DMS153 (cell line): ENCODE results near the gene SPATA33.
A peak's percentile ranks its signal among the peaks of the same experiment; 100 is the strongest.

Experiments
- DNase-seq: peaks from one replicate; lab custom pipeline; 2025; lab: John Stamatoyannopoulos, UW

Gene SPATA33

DNA sequence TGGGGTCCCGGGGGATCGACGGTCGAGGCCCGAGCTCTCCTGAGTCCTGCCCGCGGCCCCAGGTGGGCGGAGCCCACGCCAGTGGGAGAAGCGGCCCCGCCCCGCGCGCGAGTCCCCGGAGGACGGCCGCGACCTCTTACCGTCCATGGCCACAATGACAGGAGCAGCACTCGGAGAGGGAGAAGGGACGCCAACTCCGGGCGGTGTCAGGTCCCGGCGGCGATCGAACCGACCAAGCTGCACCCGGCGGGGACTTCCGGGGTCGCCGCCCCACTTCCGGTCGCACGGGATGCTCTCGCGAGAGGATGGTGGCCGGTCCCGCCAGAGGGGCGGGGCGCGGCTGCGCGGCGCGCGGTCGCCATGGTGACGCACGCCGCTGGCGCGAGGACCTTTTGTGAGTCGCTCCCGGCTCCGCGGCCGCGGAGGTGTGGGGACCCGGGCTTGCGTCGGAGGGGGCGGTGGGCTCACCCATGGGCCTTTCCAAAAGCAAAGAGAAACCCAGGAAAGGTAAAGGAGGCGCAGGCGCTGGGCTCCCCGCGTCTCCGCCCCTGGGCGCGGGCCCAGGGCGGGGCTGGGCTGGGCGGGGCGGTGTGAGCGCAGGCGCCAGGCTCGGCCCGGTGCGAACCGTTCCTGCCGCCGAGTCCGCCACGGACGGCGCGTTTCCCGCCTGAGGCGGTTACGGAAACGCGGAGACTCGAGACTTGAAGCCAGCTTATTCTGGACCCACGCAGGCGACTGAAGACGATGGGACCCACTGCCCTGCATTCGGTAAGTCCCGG, at the start of gene SPATA33, which contains the start of gene CHMP1A:
Gene SPATA33, plus strand, starts transcription at position 395 of the 779 bp plus-strand sequence. Its CDS starts 76 bp downstream, at position 471.
Gene CHMP1A, minus strand, starts transcription at position 267 of the 779 bp plus-strand sequence. Its CDS starts 120 bp downstream, at position 147.
- peak; percentile 72 for DNase-seq

DNA sequence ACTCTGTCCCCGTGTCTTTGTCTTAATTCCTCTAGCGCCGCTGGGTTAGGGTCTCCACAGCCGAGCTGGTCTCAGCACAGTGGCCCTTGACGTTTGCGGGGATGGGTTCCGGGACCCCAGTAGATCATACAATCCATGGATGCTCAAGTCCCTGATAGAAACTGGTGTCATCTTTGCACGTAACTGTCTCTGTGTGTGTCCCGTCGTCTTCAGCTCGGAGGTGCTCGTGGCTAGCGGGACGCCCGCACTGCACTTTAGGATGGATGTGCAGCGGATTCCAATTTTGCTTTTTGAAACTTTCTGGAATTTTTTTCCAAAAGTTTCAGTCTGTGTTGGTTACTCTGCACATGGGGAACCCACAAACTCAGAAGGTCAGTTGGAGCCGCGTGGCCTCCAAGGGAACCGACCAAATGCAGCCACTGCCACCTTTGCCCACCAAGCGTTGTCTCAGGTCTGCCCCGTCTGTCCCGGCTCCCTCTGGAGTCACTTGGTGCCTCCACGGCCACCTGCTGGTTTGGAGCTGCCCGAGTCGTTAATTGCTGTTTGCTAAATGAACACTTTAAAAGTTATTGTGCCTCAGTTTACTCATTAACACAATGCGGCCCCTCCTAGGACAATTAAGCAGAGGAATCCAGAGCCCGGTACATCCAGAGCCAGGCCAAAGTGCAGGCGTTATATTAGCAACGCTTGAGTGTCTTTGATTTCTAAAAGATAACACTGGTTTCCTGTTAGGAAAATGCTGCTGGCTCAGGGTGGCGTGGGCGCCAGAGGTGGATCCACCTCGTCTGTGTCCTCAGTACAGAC, 49.5 kb upstream of the SPATA33 start:
- no peak for DNase-seq

DNA sequence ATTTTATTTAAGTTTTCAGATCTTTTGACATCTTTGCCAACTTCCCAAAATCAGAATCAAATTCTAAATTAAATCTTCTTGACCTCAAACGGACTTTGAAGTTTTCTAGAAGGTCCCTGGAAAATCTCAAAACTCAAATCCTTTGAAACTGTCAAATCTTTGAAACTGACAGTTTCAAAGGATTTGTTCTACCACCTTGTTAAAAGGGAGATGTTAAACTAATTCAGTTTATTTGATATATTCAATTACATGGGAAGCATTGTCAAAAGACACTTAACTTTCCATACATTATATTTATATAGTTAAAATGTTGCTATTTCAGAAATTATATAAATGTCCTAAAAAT, 47.6 kb upstream of the SPATA33 start:
- no peak for DNase-seq

DNA sequence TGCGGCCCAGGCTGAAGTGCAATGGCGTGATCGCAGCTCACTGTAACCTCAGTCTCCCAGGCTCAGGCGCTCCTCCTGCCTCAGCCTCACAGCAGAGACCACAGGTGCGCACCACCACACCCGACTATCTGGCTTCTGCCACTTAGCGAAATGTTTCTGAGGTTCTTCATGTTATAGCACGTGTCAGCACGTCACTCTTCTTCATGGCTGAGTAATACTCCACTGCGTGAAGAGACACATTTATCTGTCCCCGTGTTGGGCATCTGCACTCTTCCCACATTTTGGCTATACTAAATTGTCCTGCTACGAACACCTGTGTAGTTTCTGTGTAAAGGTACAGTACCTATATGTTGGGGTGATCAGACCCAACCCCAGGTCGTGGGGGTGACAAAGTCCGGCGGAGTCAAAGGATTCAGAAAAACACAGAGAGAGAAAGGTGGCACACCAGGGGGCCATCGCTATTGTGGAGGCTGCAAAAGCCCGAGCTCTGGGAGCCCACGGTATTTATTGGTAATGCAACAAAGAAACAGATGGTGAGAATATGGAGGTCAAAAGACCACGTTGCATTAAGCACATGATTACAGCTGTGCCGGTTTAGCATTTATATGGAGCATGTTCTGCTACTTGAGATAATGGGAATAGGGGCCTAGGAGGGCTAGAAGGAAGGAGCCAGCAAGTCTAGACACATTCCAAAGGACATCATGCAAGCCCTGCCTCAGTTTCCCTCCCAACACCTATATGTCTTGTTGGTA, 45.0 kb upstream of the SPATA33 start:
- DNase-seq = no peak

DNA sequence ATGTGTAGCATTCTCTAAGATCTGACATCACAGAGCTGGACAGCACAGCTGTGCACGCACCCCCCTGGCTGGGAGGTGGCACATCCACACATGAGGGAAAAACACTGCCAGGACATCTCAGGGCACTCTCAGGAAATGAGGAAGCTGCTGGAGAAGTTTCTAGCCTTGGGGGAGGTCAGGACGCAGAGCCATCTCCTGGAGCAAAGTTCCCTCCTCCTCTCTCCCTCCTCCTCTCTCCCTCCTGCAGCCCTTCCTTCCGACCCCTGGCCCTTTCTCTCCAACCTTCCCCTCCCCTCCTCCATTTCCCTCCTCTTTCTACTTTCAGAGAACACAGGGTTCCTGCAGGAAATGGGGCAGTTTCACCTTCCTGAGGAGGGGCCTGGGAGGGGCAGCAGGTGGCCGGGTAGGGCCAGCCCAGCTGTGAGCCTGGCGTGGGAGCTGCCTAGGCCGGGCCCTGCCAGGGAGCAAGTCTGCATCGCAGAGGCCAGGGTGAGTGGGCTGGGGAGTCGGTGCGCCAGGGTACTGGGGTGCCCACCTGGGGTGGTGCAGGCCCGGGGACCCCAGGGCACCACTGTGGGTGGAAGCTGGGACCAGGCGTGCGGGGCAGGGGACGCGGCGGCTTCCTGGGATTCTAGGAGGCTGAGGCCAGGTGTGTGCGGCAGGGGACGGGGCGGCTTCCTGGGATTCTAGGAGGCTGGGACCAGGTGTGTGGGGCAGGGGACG, 44.2 kb upstream of the SPATA33 start, which contains the start of gene DPEP1:
Gene DPEP1, plus strand, starts transcription at position 412 of the 723 bp plus-strand sequence. CDS start 16,769 bp downstream, outside the sequence.
- no peak for DNase-seq

DNA sequence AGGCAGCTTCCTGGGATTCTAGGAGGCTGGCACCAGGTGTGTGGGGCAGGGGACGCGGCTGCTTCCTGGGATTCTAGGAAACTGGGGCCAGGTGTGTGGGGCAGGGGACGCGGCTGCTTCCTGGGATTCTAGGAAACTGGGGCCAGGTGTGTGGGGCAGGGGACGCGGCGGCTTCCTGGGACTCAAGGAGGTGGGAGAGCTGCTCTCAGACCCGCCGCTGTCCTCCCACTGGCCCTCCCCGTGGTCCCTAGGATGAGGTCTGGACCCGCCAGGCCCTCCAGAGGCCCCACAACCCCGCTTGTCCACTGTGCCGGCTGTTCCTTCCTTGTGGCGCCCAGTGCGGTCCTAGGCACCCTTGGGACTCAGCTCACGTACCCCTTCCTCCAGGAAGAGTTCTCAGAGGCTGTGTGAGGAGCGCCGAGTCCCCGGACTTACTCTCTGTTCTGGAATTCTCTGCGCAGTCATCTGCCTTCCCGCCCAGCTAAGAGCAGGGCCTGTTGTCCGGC, 43.6 kb upstream of the SPATA33 start:
- no peak for DNase-seq

DNA sequence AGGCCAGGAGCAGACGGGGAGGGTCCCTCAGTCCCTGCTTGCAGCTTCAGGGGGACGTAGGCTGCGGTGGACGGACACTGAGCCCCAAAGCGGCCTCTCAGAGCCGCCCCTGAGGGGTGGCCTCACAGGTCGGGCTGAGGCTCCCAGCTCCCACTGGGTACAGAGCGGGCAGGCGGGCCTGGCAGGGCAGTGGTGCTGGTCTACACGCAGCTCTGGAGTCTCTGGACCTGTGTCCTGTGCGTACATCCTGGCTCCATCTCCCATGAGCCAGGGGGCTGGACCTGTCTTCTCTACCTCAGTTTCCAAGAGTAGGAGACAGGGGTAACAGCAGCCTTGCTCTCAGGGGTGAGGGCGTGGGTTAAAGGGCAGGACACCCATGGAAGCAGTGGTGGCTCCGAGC, 42.5 kb upstream of the SPATA33 start:
- no peak for DNase-seq

DNA sequence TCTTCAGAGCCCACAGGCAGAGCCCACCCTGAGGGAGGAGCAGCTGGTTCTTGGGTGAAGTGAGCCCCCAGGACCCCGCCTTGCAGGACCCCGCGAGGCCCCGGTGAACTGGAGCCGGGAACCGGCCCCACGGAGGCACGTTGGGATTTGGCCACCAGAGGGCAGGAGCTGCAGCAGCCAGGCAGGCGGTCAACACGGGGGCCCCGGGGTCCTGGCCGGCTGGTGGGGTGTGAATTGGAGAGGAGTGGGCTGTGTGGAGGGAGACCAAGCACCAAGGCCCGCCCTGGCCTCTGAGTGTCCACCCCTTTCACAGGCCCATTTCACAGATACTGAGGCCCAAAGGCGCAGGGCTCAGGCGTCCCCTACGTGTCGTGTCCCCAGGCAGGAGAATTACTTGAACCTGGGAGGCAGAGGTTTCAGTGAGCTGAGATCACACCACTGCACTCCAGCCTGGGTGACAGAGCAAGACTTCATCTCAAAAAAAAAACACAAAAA, 42.0 kb upstream of the SPATA33 start:
- no peak for DNase-seq

DNA sequence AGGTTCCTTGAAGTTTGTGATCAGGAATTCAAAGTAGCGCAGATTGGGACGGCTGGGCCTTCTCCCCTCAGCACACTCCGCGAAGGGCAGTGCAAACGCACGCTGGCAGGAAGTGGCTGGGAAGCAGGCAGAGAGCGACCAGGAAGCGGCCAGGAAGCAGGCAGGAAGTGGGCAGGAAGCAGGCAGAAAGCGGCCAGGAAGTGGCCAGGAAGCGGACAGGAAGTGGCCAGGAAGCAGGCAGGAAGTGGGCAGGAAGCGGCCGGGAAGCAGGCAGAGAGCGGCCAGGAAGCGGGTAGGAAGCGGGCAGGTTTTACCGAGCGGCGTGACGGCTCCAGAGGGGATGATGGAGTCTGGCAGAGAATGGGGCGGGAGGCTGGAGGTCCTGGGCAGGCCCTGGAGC, 41.0 kb upstream of the SPATA33 start:
- no peak for DNase-seq

DNA sequence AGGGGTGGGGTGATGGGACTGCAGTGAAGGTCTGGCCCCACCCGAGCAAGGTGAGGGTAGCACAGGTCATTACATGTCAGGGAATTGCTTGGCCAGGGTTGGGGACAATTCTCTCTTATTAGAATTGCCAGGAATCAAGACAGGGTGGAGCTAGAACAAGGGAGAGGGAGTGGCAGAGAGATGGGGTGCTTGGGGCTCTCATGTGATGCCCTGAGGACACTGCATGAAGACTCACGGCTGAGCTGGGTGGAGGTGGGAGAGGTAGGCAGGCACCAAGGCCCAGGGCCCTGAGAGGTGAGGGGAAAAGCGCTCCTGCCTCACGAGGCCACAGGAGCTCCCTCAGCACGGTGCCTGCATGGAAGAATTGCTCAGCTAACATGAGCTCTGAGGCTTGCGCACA, 40.6 kb upstream of the SPATA33 start:
- DNase-seq = no peak

DNA sequence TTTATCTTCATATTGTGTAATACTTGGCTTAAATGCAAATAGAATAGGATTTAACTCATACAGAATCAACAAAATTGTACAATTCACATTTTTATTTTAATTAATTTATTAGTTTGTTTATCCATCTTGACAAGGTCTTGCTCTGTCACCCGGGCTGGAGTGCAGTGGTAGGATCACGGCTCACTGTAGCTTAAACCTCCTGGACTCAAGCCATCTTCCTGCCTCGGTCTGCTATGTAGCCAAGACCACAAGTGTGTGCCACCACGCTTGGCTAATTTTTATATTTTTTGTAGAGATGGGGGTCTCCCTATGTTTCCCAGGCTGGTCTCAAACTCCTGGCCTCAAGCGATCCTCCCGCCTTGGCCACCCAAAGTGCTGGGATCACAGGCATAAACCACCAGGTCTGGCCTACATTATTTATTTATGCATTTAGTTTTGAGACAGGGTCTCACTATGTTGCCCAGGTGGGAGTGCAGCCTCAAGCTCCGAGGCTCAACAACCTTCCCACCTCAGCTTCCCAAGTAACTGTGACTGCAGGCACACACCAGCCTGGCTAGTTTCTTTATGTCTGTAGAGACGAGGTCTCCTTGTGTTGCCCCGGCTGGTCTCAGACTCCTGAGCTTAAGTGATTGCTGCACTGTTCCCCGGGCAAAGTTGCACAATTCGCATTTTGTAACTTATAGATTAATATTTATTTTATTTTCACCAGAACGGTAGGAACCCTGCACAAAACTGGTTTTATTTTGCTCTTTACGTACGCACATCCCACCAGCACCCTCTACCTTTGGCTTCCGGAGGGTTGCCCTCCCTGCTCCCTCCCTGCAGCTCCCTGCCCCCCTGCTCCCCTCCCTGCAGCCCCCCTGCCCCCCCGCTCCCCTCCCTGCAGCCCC, 39.3 kb upstream of the SPATA33 start:
- DNase-seq = no peak

DNA sequence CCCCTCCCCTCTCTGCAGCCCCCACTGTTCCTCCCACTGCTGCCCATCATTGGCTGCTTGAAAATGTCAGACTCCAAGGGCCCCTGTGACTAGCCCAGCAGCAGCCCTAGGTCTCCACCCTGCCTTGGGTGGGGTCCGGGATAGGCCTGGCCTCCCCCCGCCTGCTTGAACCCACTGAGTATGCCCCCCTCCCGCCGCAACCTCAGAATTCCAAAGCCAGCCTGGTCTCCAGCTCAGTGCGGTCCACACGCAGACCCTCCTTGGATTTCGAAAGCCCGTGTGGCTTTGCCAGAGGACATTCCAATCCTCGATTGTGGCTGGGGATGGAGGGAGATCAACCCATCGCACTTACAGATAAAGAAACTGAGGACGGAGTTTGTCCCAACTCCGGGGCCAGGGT, 37.8 kb upstream of the SPATA33 start:
- no peak for DNase-seq

DNA sequence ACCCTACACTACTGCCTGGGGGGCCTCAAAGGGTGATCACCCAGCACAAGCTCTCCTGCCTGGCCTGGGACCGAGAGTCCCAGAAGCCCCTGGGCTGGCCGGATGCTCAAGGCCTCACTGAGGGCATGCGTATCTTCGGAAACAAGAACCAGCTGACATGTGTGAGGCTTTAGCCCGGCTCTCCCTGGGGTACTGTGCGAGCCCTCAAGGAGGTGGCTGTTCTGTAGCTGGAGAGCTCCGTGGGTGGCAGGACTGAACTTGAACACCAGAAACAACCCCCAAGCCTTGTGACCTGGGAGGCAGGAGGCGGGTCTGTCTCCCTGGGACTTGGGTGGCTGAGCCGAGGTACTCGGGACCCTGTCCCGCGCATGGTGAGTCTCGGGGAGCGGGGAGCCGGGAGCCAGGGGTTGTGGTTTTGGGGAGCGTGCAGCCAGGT, 37.2 kb upstream of the SPATA33 start:
- no peak for DNase-seq

DNA sequence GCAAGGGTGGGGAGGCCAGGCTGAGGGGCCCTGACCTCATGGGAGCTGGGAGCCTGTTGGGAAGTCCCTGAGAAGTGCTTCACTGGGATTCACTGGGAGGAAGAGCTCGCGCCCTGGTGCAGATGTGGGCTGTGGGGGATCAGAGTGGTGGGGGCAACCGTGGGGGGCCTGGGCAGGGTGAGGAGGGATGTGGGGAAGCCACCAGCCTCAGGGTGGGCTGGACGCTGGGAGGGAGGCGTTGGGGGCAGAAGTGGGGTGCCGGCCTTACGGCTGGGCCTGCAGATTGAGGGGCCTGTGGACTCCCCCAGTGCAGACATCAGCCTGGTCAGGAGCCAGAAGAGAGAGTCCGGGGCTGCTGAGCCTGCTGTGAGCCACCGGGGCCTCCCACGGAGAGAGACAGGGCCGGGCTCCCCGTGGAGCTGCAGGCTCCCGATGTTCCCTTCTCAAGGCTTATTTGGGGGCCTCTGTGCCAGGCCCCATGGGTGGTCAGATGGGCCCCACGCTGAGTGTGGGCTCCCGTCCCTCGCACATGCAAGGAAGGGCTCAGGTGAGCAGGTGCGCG, 36.4 kb upstream of the SPATA33 start:
- no peak for DNase-seq

DNA sequence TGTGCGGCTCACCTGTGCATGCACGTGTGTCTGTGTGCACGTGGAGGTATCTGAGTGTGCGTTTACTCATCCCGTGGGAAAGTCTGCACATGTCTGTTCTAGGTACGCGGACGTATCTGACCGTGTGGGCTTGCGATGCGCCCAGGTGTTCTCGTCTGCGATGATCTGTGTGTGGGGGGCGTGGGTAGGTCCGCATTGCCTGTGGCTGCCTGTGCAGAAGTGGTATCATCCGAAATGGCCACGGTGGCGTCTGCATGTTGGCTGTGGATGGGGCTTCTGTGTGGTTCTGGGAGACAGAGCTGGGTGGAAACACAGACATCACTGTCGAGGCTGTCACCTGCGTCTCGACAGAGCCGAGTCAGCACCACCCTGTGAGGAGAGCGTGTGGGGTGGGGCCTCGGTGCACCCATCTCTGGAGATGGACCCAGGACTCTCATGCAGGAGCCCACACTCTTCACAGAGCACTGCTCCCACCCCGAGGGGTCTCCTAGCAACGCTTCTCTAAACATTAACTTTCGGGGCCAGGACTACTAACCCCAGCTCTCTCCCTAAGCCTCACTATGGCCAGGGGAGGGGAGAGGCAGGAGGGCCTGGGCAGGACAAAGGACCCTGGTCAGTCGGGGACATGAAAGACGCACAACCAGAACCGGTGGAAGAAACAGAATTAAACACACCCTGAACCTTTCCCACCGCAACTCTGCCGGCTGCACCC, 35.8 kb upstream of the SPATA33 start:
- no peak for DNase-seq

DNA sequence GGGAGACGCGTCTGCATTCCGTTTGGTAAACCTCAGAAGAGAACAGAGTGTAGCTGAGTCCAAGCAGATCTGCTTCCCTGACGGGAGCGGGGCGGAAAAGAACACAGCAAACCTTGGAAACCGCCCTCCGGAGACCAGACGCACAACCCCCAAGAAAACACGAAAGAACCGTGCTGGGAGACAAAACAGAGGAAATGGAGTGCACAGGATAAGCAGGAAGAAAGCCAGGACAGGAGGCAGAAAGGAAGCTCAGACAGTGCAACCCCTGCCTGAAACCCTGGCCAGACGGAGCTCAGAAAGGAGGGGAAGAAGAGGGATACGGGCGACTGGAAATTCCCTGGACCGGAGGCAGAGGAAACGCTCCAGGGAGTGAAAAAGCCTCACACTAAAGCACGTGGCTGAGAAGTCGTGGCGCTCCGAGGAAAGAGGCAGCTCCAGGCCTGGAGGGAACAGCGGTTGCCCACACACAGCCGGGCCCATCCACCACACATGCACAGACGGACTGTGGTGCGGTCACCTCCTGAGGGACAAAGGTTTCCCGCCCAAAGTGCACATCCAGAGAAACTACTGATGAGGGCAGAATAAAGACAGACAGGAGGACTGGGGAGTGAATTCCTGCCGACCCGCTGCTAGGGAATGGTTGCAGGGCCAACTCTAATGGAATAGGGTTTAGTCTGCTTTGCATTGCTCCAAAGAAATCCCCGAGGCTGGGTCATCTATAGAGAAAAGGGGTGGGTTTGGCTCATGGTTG, 34.0 kb upstream of the SPATA33 start:
- no peak for DNase-seq

DNA sequence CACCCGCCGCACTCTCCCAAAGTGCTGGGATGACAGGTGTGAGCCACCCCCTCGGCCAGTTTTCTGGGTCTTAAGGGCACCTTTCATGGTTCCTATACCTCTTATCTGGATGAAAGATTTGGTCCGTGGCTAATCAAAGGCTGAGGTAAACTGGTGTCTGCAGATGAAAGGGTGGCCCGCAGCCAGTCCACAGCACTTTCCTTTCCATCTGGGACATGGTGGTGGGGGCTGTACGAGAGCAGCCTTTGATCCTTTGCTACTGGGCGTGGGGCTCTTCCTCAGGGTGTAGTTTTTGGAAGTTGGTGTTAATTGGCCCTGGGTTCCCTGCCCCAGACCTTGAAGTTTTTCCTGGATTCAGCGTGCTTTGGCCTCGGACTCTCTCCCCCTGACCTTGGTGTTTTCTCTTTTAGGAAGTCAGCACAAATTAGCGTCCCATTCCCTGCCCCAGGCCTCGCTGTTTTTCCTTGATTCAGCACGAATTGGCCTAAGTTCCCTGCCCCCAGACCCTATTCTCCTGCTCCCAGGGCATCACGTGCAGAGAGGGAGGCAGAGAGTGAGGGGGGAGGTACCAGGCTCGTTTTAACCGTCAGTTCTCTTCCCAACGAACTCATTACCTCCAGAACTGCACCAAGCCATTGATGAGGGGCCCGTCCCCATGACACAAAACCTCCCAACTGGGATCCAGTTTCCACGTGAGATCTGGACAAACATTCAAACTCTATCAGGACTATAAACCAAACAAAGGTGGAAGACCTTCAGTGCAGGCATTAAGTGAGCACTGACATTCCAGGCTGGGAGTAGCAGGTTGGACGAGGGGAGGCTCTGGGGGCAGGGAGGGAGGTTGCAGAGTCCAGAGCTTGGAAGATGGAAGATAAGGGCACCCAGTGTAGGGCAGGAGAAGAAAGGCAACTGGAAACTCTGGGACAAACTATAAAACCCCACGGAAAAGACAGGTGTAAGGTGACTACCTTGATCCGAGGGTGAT, 32.6 kb upstream of the SPATA33 start:
- DNase-seq = no peak
